ENCODE results near the gene BIRC5. TPM values are rescaled to one million over a fixed set of nuclear protein-coding genes. Genes with fewer than 3 reads are reported as not detected.

BIRC5 gene
- polyA plus RNA-seq, 1 experiment = 30.7 TPM

DNA sequence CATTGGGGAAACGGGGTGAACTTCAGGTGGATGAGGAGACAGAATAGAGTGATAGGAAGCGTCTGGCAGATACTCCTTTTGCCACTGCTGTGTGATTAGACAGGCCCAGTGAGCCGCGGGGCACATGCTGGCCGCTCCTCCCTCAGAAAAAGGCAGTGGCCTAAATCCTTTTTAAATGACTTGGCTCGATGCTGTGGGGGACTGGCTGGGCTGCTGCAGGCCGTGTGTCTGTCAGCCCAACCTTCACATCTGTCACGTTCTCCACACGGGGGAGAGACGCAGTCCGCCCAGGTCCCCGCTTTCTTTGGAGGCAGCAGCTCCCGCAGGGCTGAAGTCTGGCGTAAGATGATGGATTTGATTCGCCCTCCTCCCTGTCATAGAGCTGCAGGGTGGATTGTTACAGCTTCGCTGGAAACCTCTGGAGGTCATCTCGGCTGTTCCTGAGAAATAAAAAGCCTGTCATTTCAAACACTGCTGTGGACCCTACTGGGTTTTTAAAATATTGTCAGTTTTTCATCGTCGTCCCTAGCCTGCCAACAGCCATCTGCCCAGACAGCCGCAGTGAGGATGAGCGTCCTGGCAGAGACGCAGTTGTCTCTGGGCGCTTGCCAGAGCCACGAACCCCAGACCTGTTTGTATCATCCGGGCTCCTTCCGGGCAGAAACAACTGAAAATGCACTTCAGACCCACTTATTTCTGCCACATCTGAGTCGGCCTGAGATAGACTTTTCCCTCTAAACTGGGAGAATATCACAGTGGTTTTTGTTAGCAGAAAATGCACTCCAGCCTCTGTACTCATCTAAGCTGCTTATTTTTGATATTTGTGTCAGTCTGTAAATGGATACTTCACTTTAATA, 10.4 kb downstream of the BIRC5 start:
- Histone ChIP-seq H3K36me3 (ENCODE audit: control insufficient read depth, insufficient read depth, low read length) (0 out of 2 replicates have a peak, but pooled peaks cover 1% of the 10 kb centered on the region), H3K4me3 (ENCODE audit: low read depth, low read length) (no peak overlapping the region), H3K27me3 (ENCODE audit: control insufficient read depth, insufficient read depth, low read length) (no peaks in the 10 kb centered on the region; the same call in 1 of the 2 replicates)
- POLR2A ChIA-PET = no interaction called here
- TF ChIP-seq, protein P1, sequence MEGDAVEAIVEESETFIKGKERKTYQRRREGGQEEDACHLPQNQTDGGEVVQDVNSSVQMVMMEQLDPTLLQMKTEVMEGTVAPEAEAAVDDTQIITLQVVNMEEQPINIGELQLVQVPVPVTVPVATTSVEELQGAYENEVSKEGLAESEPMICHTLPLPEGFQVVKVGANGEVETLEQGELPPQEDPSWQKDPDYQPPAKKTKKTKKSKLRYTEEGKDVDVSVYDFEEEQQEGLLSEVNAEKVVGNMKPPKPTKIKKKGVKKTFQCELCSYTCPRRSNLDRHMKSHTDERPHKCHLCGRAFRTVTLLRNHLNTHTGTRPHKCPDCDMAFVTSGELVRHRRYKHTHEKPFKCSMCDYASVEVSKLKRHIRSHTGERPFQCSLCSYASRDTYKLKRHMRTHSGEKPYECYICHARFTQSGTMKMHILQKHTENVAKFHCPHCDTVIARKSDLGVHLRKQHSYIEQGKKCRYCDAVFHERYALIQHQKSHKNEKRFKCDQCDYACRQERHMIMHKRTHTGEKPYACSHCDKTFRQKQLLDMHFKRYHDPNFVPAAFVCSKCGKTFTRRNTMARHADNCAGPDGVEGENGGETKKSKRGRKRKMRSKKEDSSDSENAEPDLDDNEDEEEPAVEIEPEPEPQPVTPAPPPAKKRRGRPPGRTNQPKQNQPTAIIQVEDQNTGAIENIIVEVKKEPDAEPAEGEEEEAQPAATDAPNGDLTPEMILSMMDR (IDR thresholded peaks at IDR 0.05; ENCODE audit: insufficient read depth, low read depth, low read length) = no peak
- CTCF ChIA-PET = interaction anchor here (1.3 kb wide), 1 partner anchor 681 kb away, joined by 3 read pairs; no protein-coding TSS in a partner anchor
- no peak for DNase-seq (ENCODE audit: low read depth)

DNA sequence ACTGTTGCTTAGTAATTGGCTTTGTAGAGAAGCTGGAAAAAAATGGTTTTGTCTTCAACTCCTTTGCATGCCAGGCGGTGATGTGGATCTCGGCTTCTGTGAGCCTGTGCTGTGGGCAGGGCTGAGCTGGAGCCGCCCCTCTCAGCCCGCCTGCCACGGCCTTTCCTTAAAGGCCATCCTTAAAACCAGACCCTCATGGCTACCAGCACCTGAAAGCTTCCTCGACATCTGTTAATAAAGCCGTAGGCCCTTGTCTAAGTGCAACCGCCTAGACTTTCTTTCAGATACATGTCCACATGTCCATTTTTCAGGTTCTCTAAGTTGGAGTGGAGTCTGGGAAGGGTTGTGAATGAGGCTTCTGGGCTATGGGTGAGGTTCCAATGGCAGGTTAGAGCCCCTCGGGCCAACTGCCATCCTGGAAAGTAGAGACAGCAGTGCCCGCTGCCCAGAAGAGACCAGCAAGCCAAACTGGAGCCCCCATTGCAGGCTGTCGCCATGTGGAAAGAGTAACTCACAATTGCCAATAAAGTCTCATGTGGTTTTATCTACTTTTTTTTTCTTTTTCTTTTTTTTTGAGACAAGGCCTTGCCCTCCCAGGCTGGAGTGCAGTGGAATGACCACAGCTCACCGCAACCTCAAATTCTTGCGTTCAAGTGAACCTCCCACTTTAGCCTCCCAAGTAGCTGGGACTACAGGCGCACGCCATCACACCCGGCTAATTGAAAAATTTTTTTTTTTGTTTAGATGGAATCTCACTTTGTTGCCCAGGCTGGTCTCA, 11.2 kb downstream of the BIRC5 start:
- Histone ChIP-seq H3K27me3 (ENCODE audit: control insufficient read depth, insufficient read depth, low read length) (peaks cover under 1% of the 10 kb centered on the region), H3K36me3 (ENCODE audit: control insufficient read depth, insufficient read depth, low read length) (0 out of 2 replicates have a peak, but pooled peaks cover 1% of the 10 kb centered on the region), H3K4me3 (ENCODE audit: low read depth, low read length) (no peak overlapping the region)
- CTCF ChIA-PET = interaction anchor here (1.3 to 2.3 kb wide), 2 partner anchors 25 to 682 kb away, joined by 3 to 6 read pairs; no protein-coding TSS in a partner anchor
- DNase-seq (ENCODE audit: low read depth) = no peak
- TF ChIP-seq, protein P1 (IDR thresholded peaks at IDR 0.05; ENCODE audit: insufficient read depth, low read depth, low read length) = no peak
- POLR2A ChIA-PET = no interaction called here

DNA sequence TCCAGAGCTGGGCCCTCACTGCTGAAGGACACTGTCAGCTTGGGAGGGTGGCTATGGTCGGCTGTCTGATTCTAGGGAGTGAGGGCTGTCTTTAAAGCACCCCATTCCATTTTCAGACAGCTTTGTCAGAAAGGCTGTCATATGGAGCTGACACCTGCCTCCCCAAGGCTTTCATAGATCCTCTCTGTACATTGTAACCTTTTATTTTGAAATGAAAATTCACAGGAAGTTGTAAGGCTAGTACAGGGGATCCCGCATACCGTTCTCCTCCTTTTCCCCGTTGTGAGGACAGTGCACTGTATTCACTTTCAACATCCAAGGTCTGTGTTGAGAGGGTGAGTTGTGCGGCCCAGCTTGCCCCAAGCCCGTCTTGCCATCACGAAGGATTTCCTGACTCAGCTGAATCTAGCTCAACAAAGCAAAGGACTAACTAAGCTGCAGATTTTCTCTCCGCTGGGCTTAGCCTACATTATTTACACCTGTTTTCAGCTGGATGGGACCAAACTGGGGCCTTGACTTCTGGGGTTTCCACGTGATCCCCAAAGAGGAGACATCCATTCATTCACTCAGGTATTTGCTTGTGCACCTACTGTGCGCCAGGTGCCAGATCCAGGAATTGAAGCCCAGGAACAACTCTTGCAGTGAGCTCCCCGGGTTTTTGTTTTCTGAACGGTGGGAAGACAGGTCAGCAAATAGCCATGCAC, 12.2 kb downstream of the BIRC5 start:
- DNase-seq (ENCODE audit: low read depth) = no peak
- CTCF ChIA-PET = interaction anchor here (1.2 to 2.3 kb wide), 2 partner anchors 24 to 25 kb away, joined by 3 to 6 read pairs; no protein-coding TSS in a partner anchor
- Histone ChIP-seq H3K4me3 (ENCODE audit: low read depth, low read length) (no peak overlapping the region), H3K27me3 (ENCODE audit: control insufficient read depth, insufficient read depth, low read length) (peaks cover 8% of the 10 kb centered on the region), H3K36me3 (ENCODE audit: control insufficient read depth, insufficient read depth, low read length) (0 out of 2 replicates have a peak, but pooled peaks cover 1% of the 10 kb centered on the region)
- TF ChIP-seq, protein P1 (IDR thresholded peaks at IDR 0.05; ENCODE audit: insufficient read depth, low read depth, low read length) = no peak
- POLR2A ChIA-PET = no interaction called here

DNA sequence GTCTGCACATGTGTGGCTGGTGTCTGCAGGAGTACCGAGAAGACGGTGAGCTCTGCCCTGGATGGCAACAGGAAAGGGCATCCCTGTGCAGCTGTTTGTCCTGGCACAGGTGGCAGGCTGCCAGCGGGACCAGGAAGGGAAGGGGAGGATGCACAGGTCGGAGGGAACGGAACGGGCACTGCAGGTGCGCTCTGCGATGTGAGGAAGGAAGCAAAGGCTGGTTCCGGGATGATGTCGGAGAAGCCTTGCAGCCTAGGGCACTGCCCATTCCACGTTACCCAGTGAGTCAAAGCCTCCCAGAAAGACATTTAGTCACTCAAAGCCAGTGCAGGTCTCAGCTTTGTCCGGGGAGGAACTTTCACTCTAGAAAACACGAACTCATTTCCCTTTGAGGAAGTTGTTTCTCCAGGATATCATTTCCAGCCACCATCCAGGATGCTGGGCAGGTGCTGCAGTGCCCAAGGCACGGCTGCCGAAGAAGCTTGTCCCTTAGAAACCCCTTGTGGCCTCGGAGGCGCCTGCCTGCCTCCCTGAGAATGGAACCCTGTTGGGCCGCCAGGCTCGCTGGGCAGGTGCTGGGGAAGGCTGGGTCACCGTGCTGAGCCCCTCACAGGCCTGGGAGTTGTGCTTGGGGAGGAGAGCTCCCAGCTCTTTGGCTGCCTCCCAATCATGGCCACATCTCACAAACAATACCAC, 12.9 kb downstream of the BIRC5 start:
- no peaks in the 10 kb centered on the region for H3K36me3 ChIP-seq (ENCODE audit: control insufficient read depth, insufficient read depth, low read length)
- POLR2A ChIA-PET = no interaction called here
- no peak overlapping the region for H3K4me3 ChIP-seq (ENCODE audit: low read depth, low read length)
- no peak for DNase-seq (ENCODE audit: low read depth)
- TF ChIP-seq, protein P1 (IDR thresholded peaks at IDR 0.05; ENCODE audit: insufficient read depth, low read depth, low read length) = no peak
- H3K27me3 ChIP-seq (ENCODE audit: control insufficient read depth, insufficient read depth, low read length) = peaks cover 11% of the 10 kb centered on the region
- CTCF ChIA-PET = interaction anchor here (1.2 to 2.3 kb wide), 2 partner anchors 23 to 24 kb away, joined by 3 to 6 read pairs; no protein-coding TSS in a partner anchor

Measured in BJ (cell line).